Measurements from ENCODE around the gene MYORG. TPM values are rescaled to one million over a fixed set of nuclear protein-coding genes. Genes with fewer than 3 reads are reported as not detected.

The MYORG gene
- polyA plus RNA-seq, 1 experiment = 0.22 TPM

DNA sequence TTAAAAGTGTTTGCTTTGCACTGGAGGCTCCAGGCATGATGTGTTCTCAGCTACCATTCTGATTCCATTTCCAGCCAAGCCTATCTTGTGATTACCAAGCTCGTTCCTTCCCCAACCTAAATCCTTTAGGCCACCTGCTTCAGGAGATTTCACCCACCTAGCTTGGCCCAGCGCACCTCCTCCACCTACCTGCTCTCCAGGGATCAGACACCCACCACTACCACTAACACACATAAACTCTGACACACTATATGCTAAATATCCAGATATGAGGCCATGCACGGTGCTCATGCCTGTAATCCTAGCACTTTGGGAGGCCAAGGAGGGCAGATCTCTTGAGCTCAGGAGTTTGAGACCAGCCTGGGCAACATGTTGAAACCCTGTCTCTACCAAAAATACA lies 2.4 kb downstream of the MYORG start:
- ChIA-PET POLR2A (interaction anchor here (0.6 kb wide), 1 partner anchor 123 kb away, joined by 4 read pairs; no protein-coding TSS in a partner anchor), CTCF (interaction anchor here (0.6 to 6.6 kb wide), 3 partner anchors 30 to 126 kb away, joined by 3 to 53 read pairs (median 28); no protein-coding TSS in a partner anchor)
- Histone ChIP-seq H3K36me3 (ENCODE audit: control insufficient read depth, insufficient read depth, low read length) (no peaks in the 10 kb centered on the region), H3K4me3 (ENCODE audit: low read depth, low read length) (no peak overlapping the region), H3K27me3 (ENCODE audit: control insufficient read depth, insufficient read depth, low read length) (peaks cover 18% of the 10 kb centered on the region)
- no peak for DNase-seq (ENCODE audit: low read depth)
- TF ChIP-seq, protein P1, sequence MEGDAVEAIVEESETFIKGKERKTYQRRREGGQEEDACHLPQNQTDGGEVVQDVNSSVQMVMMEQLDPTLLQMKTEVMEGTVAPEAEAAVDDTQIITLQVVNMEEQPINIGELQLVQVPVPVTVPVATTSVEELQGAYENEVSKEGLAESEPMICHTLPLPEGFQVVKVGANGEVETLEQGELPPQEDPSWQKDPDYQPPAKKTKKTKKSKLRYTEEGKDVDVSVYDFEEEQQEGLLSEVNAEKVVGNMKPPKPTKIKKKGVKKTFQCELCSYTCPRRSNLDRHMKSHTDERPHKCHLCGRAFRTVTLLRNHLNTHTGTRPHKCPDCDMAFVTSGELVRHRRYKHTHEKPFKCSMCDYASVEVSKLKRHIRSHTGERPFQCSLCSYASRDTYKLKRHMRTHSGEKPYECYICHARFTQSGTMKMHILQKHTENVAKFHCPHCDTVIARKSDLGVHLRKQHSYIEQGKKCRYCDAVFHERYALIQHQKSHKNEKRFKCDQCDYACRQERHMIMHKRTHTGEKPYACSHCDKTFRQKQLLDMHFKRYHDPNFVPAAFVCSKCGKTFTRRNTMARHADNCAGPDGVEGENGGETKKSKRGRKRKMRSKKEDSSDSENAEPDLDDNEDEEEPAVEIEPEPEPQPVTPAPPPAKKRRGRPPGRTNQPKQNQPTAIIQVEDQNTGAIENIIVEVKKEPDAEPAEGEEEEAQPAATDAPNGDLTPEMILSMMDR (IDR thresholded peaks at IDR 0.05; ENCODE audit: insufficient read depth, low read depth, low read length) = no peak

DNA sequence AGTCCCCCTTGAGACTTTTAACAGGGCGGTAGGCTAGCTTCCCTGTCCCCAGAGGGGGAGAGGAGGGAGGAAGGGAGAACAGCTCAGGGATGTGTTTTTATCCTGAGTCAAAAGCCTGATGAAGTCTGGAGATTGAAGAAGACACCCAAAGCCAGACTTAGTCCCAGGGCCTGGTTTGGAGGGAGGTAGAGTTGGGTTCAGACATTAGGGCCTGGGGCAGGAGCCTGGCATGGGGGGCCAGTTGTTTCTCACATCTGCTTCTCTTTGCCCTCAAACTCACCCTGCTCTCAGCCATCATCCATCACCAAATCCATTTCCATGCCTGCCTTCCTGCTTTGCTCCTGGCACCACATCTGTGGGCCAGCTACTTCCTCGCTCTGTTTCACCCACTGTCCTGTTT lies 2.9 kb downstream of the MYORG start:
- H3K27me3 ChIP-seq (ENCODE audit: control insufficient read depth, insufficient read depth, low read length) = peaks cover 18% of the 10 kb centered on the region
- TF ChIP-seq, protein P1 (IDR thresholded peaks at IDR 0.05; ENCODE audit: insufficient read depth, low read depth, low read length) = no peak
- ChIA-PET CTCF (interaction anchor here (0.6 to 6.6 kb wide), 5 partner anchors 10 to 127 kb away, joined by 3 to 53 read pairs (median 4); no protein-coding TSS in a partner anchor), POLR2A (interaction anchor here (0.6 kb wide), 1 partner anchor 124 kb away, joined by 4 read pairs; no protein-coding TSS in a partner anchor)
- no peak for DNase-seq (ENCODE audit: low read depth)
- no peaks in the 10 kb centered on the region for H3K36me3 ChIP-seq (ENCODE audit: control insufficient read depth, insufficient read depth, low read length)
- no peak overlapping the region for H3K4me3 ChIP-seq (ENCODE audit: low read depth, low read length)

DNA sequence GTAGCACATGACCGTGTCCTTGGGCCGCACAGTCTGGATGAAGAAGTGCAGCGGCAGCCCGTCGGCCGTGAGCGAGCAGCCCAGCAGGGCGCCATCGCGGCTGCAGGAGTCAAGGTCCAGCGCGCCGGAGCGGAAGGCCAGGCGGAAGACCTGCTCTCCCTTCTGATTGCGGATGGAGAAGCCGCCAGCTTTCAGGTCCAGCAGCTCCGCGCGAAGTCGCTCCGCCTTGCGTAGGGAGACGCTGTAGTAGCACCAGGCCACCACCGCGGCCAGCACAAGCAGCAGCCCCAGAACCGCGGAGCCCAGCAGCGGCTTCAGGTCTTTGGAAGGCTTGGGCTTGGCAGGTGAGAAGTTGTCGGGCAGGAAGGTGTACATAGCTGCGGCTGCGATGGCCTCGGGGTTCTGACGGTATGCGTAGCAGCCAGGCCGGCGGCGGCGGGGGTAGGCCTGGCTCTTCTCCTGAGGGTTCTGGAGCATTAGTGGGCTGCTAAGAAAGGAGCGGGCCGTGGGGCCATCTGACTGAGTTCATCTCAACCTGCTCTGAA lies 4.2 kb downstream of the MYORG start:
- ChIA-PET POLR2A (no interaction called here), CTCF (interaction anchor here (0.8 to 1.0 kb wide), 2 partner anchors 26 to 120 kb away, joined by 3 read pairs; no protein-coding TSS in a partner anchor)
- no peaks in the 10 kb centered on the region for H3K36me3 ChIP-seq (ENCODE audit: control insufficient read depth, insufficient read depth, low read length)
- H3K4me3 ChIP-seq (ENCODE audit: low read depth, low read length) = no peak overlapping the region
- H3K27me3 ChIP-seq (ENCODE audit: control insufficient read depth, insufficient read depth, low read length) = peaks cover 18% of the 10 kb centered on the region
- TF ChIP-seq, protein P1 (IDR thresholded peaks at IDR 0.05; ENCODE audit: insufficient read depth, low read depth, low read length) = no peak
- DNase-seq (ENCODE audit: low read depth) = no peak

DNA sequence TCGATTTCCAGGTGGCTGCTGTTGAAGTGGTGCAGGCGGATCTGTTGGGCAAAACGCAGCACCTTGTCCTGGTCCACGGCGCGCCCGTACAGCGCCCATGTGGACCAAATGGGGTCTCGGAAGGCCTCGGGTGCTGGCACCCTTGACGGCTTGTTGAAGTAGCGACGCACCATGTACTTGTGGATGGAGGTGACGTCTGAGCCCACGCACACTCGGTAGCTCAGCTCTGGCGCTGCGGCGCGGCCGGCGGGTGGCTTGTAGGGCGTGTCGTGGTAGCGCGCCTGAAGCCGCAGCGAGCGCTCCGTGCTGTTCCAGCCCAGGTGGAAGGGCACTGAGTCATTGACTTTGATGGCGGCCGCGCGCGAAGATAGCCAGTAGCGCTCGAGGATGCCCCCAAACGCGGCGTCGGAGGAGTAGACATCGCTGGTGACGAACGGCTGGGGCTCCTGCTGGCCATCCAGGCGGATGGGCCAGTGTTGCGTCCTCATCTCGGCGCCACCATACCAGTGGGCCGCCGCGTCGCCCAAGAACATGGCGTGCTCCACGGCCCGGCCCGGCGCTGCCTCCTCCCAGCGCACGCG lies 4.7 kb downstream of the MYORG start:
- ChIA-PET POLR2A (no interaction called here), CTCF (interaction anchor here (0.6 to 2.0 kb wide), 3 partner anchors 7 to 85 kb away, joined by 3 to 10 read pairs (median 3); no protein-coding TSS in a partner anchor)
- Histone ChIP-seq H3K36me3 (ENCODE audit: control insufficient read depth, insufficient read depth, low read length) (no peaks in the 10 kb centered on the region), H3K4me3 (ENCODE audit: low read depth, low read length) (no peak overlapping the region), H3K27me3 (ENCODE audit: control insufficient read depth, insufficient read depth, low read length) (peaks cover 18% of the 10 kb centered on the region)
- no peak for DNase-seq (ENCODE audit: low read depth)
- TF ChIP-seq, protein P1 (IDR thresholded peaks at IDR 0.05; ENCODE audit: insufficient read depth, low read depth, low read length) = no peak
